Ovary (tissue), 9 donors: ENCODE results near the gene SNX30. TPM values are rescaled to one million over a fixed set of nuclear protein-coding genes. Genes with fewer than 3 reads are reported as not detected.

Experiments used
- DNase-seq, 5 donors: peaks; one replicate each; pipeline ENCODE4 v3.0.0-alpha.2; 2019 to 2020
- H3K27ac ChIP-seq, 2 donors: fragments of 200-600 bp; one replicate each; pipeline versions ENCODE4 v1.5.1 to v1.8.0; 2019 to 2022
- H3K27me3 ChIP-seq: fragments of 200-600 bp; one replicate; pipeline ENCODE4 v1.8.0; 2022
- H3K36me3 ChIP-seq: fragments of 200-600 bp; sonication (generic); one replicate; pipeline ENCODE4 v1.5.1; 2019
- H3K4me1 ChIP-seq: one replicate; pipeline ENCODE4 v1.8.1; 2013; ENCODE audit warnings: mild to moderate bottlenecking, moderate library complexity; ENCODE audit not compliant: insufficient read depth
- H3K4me3 ChIP-seq: fragments of 200-600 bp; sonication (generic); one replicate; pipeline ENCODE4 v1.5.1; 2017
- H3K9me3 ChIP-seq, 2 donors: fragments of 200-600 bp in 1 of 2; sonication (generic) in 1 of 2; one replicate each; pipeline versions ENCODE4 v1.5.1 to v1.8.1; 2013 to 2019; ENCODE audit warnings: mild to moderate bottlenecking in 1 of 2, moderate library complexity in 1 of 2
- CTCF ChIP-seq, 3 donors: fragments of 450-650 bp in 2 of 3; fragments of 200-600 bp in 1 of 3; IDR thresholded peaks; one replicate each; pipeline versions ENCODE4 v1.5.1 to v1.8.0; 2016 to 2022; ENCODE audit warnings: antibody characterized with exemption in 3 of 3, mild to moderate bottlenecking in 1 of 3
- EP300 ChIP-seq: sonication (generic); formaldehyde crosslinking; IDR thresholded peaks from one replicate; pipeline ENCODE4 v1.6.1; 2017; ENCODE audit warnings: antibody characterized with exemption
- POLR2A ChIP-seq: fragments of 450-650 bp; IDR thresholded peaks from one replicate; pipeline ENCODE4 v1.6.1; 2017; ENCODE audit warnings: antibody characterized with exemption, mild to moderate bottlenecking, moderate library complexity
- WGBS, 3 donors: extraction: QIAGEN DNeasy Blood & Tissue Kit in 1 of 3; methylation state at CpG; one replicate each; pipeline versions ENCODE4 v1.1.5 to v1.1.7; 2013 to 2017; 5-methylcytosine and 5-hydroxymethylcytosine counted together
- intact Hi-C, 4 donors: fragments of 100-400 bp; cut with DNase I; formaldehyde crosslinking; loops; one replicate each; pipeline versions ENCODE4 v1.11.0 to v1.15.1; 2022 to 2023
- polyA plus RNA-seq, 2 donors: library from polyadenylated mRNA; stranded (reverse); fragments of 200-250 nt in 1 of 2; fragments of 350-450 nt in 1 of 2; fragmentation: Illumina TruSeq in 1 of 2; extraction: RNeasy Lipid Tissue Mini Kit (QIAGEN cat#74804) in 1 of 2; gene quantifications; one replicate each; pipeline ENCODE4 v1.2.3, GENCODE V29; 2013 to 2014
- total RNA-seq, 7 donors: library from RNA; depleted of rRNA in 2 of 7; stranded (reverse); fragments of >200 nt in 2 of 7; fragmentation: NEBNext Ultra II Directional in 3 of 7; extraction: Animal tissue kit (Norgen Biotek cat#: 25700) in 3 of 7; gene quantifications; one replicate each; pipeline versions ENCODE4 v1.1.0 to v1.2.4, GENCODE V29; 2016 to 2023
- donor health status: DM: no; HTN: no; CAD: no; lungs with moderate emphysema.
- donor health status: DM: no; HTN: no; CAD: no.
- donor health status: Bipolar disorder and iron deficiency.
- donor health status: DM: yes; HTN: yes; CAD: no.
- donor health status: DM: no; HTN: no; CAD: no.
- donor health status: DM: yes; HTN: yes; CAD: no.

The SNX30 gene
- total and polyA plus RNA-seq, 9 donors, result 4.3 to 11.8 (median 8.8) TPM

GRCh38 chr9:112744177-112744576 lies 6.4 kb upstream of the SNX30 start:
- no peak overlapping the region for H3K4me3 ChIP-seq
- no peaks in the 10 kb centered on the region for H3K27me3 ChIP-seq
- no peaks in the 10 kb centered on the region for H3K9me3 ChIP-seq
- H3K4me1 ChIP-seq, result no peaks in the 10 kb centered on the region
- DNase-seq, result no peak
- WGBS, 3 donors, result 69 to 84% (median 69%) methylated on average over 4 of the region's 4 CpGs
- no peak overlapping the region for H3K27ac ChIP-seq
- H3K36me3 ChIP-seq, result no peaks in the 10 kb centered on the region
- TF ChIP-seq POLR2A, result no peak
- no peak for TF ChIP-seq CTCF (IDR thresholded peaks at IDR 0.05)
- TF ChIP-seq EP300, result no peak
- intact Hi-C loops, result no loop called here

- no peak overlapping the region for H3K27ac ChIP-seq
- H3K27me3 ChIP-seq, result no peaks in the 10 kb centered on the region
- H3K4me1 ChIP-seq, result peaks cover 9% of the 10 kb centered on the region
- no peak overlapping the region for H3K4me3 ChIP-seq
- DNase-seq, result no peak
- H3K9me3 ChIP-seq, result no peaks in the 10 kb centered on the region
- H3K36me3 ChIP-seq, result no peaks in the 10 kb centered on the region
- intact Hi-C loops, result no loop called here
- WGBS, 3 donors, result 88 to 89% (median 88%) methylated on average over 7 of the region's 7 CpGs
- TF ChIP-seq EP300 (no peak), POLR2A (no peak), CTCF (IDR thresholded peaks at IDR 0.05) (no peak)
Measured at GRCh38 chr9:112747094-112747493, 3.5 kb upstream of the SNX30 start.

- intact Hi-C loops, result no loop called here
- Histone ChIP-seq H3K4me3 (peak overlapping the region; percentile 82), H3K27me3 (no peaks in the 10 kb centered on the region), H3K36me3 (no peaks in the 10 kb centered on the region), H3K9me3 (no peaks in the 10 kb centered on the region), H3K27ac (peak overlapping the region in 1 of 2 donors; percentile 90), H3K4me1 (peaks cover 11% of the 10 kb centered on the region)
- TF ChIP-seq POLR2A (no peak), EP300 (no peak)
- 0% methylated on average over 2 to 50 of the region's 50 CpGs; no CpG with 5 or more reads in 1 of the 3 donors for WGBS, 3 donors
- DNase-seq, result peak in 1 of 5 donors; percentile 54
Measured at GRCh38 chr9:112750764-112751055, 150 bp downstream of the SNX30 start.

- H3K9me3 ChIP-seq, result no peaks in the 10 kb centered on the region
- intact Hi-C loops, result no loop called here
- H3K27ac ChIP-seq, result peak overlapping the region in 1 of 2 donors; percentile 90
- peak overlapping the region; percentile 82 for H3K4me3 ChIP-seq
- no peaks in the 10 kb centered on the region for H3K27me3 ChIP-seq
- 0 to 2% (median 1%) methylated on average over 34 to 49 of the region's 49 CpGs for WGBS, 3 donors
- TF ChIP-seq POLR2A (no peak), CTCF (IDR thresholded peaks at IDR 0.05) (no peak), EP300 (no peak)
- no peaks in the 10 kb centered on the region for H3K36me3 ChIP-seq
- DNase-seq, result peak; percentile 31 to 64 (median 58)
- peaks cover 11% of the 10 kb centered on the region for H3K4me1 ChIP-seq
Measured at GRCh38 chr9:112751056-112751795, 666 bp downstream of the SNX30 start.

- H3K27ac ChIP-seq, result no peak overlapping the region
- peaks cover 11% of the 10 kb centered on the region for H3K4me1 ChIP-seq
- no peaks in the 10 kb centered on the region for H3K9me3 ChIP-seq
- TF ChIP-seq POLR2A (no peak), EP300 (no peak), CTCF (IDR thresholded peaks at IDR 0.05) (no peak)
- WGBS, 3 donors, result 78 to 81% (median 80%) methylated on average over 6 of the region's 6 CpGs
- H3K36me3 ChIP-seq, result no peaks in the 10 kb centered on the region
- no peak for DNase-seq
- intact Hi-C loops, result no loop called here
- H3K4me3 ChIP-seq, result no peak overlapping the region
- H3K27me3 ChIP-seq, result no peaks in the 10 kb centered on the region
Measured at GRCh38 chr9:112752334-112753125, 2.0 kb downstream of the SNX30 start.
